Spleen (tissue), 13 donors: ENCODE results near the gene NRG4. TPM values are rescaled to one million over a fixed set of nuclear protein-coding genes. Genes with fewer than 3 reads are reported as not detected.

Experiments used
- DNase-seq: peaks from one replicate; pipeline ENCODE4 v3.0.0-alpha.2; 2020
- H3K27ac ChIP-seq, 8 donors: fragments of 200-600 bp; sonication (generic) in 7 of 8; 1 replicate in 4 of 8; 2 replicates in 4 of 8; pipeline versions ENCODE4 v1.5.0 to v1.8.0; 2016 to 2021; ENCODE audit warnings: inconsistent platforms in 4 of 8, mild to moderate bottlenecking in 4 of 8, moderate library complexity in 1 of 8
- H3K27me3 ChIP-seq, 7 donors: fragments of 200-600 bp; sonication (generic) in 6 of 7; replicated peaks in 1 of 7; 1 replicate in 4 of 7; 2 replicates in 3 of 7; pipeline versions ENCODE4 v1.5.0 to v1.8.0; 2016 to 2021; ENCODE audit warnings: inconsistent platforms in 3 of 7, mild to moderate bottlenecking in 1 of 7
- H3K36me3 ChIP-seq, 6 donors: fragments of 200-600 bp; sonication (generic) in 5 of 6; 1 replicate in 4 of 6; 2 replicates in 2 of 6; pipeline versions ENCODE4 v1.5.0 to v1.8.0; 2016 to 2021; ENCODE audit warnings: inconsistent platforms in 2 of 6
- H3K4me1 ChIP-seq, 6 donors: fragments of 200-600 bp; sonication (generic) in 5 of 6; 1 replicate in 3 of 6; 2 replicates in 3 of 6; pipeline versions ENCODE4 v1.5.0 to v1.8.0; 2016 to 2021; ENCODE audit warnings: inconsistent platforms in 3 of 6
- H3K4me3 ChIP-seq, 8 donors: fragments of 200-600 bp; sonication (generic) in 7 of 8; 1 replicate in 4 of 8; 2 replicates in 4 of 8; pipeline versions ENCODE4 v1.5.0 to v1.8.0; 2016 to 2021; ENCODE audit warnings: inconsistent platforms in 4 of 8, mild to moderate bottlenecking in 4 of 8, moderate library complexity in 2 of 8
- H3K9me3 ChIP-seq, 8 donors: fragments of 200-600 bp; sonication (generic) in 7 of 8; 1 replicate in 4 of 8; 2 replicates in 4 of 8; pipeline versions ENCODE4 v1.5.0 to v1.8.0; 2016 to 2021; ENCODE audit warnings: inconsistent platforms in 4 of 8
- CTCF ChIP-seq, 11 experiments: fragments of 200-600 bp in 7 of 11; fragments of 450-650 bp in 4 of 11; sonication (generic) in 4 of 11; IDR thresholded peaks in 8 of 11; conservative IDR thresholded peaks in 3 of 11; 1 replicate in 7 of 11; 2 replicates in 4 of 11; pipeline versions ENCODE4 v1.4.0 to v1.8.0; 2016 to 2021; ENCODE audit warnings: antibody characterized with exemption in 11 of 11, inconsistent platforms in 4 of 11, mild to moderate bottlenecking in 1 of 11
- POLR2A ChIP-seq, 3 donors: fragments of 450-650 bp; IDR thresholded peaks; one replicate each; pipeline ENCODE4 v1.5.1; 2017; ENCODE audit warnings: antibody characterized with exemption in 3 of 3, mild to moderate bottlenecking in 1 of 3
- POLR2AphosphoS5 ChIP-seq, 3 donors: sonication (generic); formaldehyde crosslinking; IDR thresholded peaks; one replicate each; pipeline ENCODE4 v1.5.1; 2017; ENCODE audit warnings: antibody characterized with exemption in 3 of 3
- WGBS, 5 donors: extraction: QIAGEN DNeasy Blood & Tissue Kit in 3 of 5; methylation state at CpG; one replicate each; pipeline versions ENCODE4 v1.1.5 to v1.1.7; 2013 to 2018; 5-methylcytosine and 5-hydroxymethylcytosine counted together
- intact Hi-C: fragments of 100-400 bp; cut with DNase I; formaldehyde crosslinking; loops from one replicate; pipeline ENCODE4 v1.15.0; 2023; ENCODE audit warnings: low total_unique reads
- long read RNA-seq, 2 donors: transcript quantifications; one replicate each; lab custom pipeline, GENCODE V29; 2026
- polyA plus RNA-seq, 3 donors: library from polyadenylated mRNA; stranded (reverse); fragments of 200-250 nt; gene quantifications; one replicate each; pipeline ENCODE4 v1.2.1, GENCODE V29; 2013
- total RNA-seq, 7 donors: library from RNA; depleted of rRNA in 3 of 7; stranded (reverse); fragments of >200 nt in 3 of 7; fragmentation: NEBNext Ultra II Directional in 4 of 7; extraction: Animal tissue kit (Norgen Biotek cat#: 25700) in 4 of 7; gene quantifications; one replicate each; pipeline versions ENCODE4 v1.1.0 to v1.2.1, GENCODE V29; 2016 to 2021
- donor health status: healthy with polysubstance abuse.
- donor health status: DM: no; HTN: no; CAD: no; lungs with moderate emphysema.
- donor health status: DM: no; HTN: no; CAD: no.
- donor health status: Bipolar disorder and iron deficiency.
- donor health status: healthy.
- donor health status: DM: no; HTN: no; CAD: no.
- donor health status: DM: yes; HTN: yes; CAD: no.

The NRG4 gene, protein sequence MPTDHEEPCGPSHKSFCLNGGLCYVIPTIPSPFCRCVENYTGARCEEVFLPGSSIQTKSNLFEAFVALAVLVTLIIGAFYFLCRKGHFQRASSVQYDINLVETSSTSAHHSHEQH
- under 1 TPM in 2 of 7 donors, not detected in 5; 0.50 to 0.76 TPM for total RNA-seq
- under 1 TPM; 0.09 to 0.42 (median 0.12) TPM for polyA plus RNA-seq
- long read RNA-seq, donor 1, result 0 reads
- long read RNA-seq, donor 2, result 0 reads

GRCh38 chr15:76011627-76012551 is at the start of gene NRG4:
Gene NRG4, minus strand, starts transcription at chr15:76012424. Its CDS starts 1,194 bp downstream, at chr15:76011230.
- Histone ChIP-seq H3K27ac (no peak within 1 kb of the TSS), H3K4me3 (no peak within 1 kb of the TSS), H3K9me3 (peaks cover 0 to 21% (median 8%) of the 10 kb centered on the region in 8 donors), H3K36me3 (no peaks in the 10 kb centered on the region), H3K4me1 (peaks cover 0 to 13% (median 0%) of the 10 kb centered on the region in 6 donors), H3K27me3 (no peaks in the 10 kb centered on the region)
- WGBS, 5 donors, result 22 to 30% (median 27%) methylated on average over 13 of the region's 13 CpGs
- intact Hi-C loops, result no loop called here
- DNase-seq, result no peak
- no peak for TF ChIP-seq POLR2AphosphoS5 (IDR thresholded peaks at IDR 0.05)
- TF ChIP-seq CTCF (IDR thresholded peaks at IDR 0.05 in 8 of 11, conservative IDR thresholded peaks at IDR 0.05 in 3 of 11), result no peak
- TF ChIP-seq POLR2A (IDR thresholded peaks at IDR 0.05), result no peak

- peaks cover 0 to 33% (median 4%) of the 10 kb centered on the region in 7 donors for H3K27me3 ChIP-seq
- no peaks in the 10 kb centered on the region for H3K36me3 ChIP-seq
- H3K27ac ChIP-seq, result no peak overlapping the region
- H3K4me1 ChIP-seq, result peaks cover 13 to 57% (median 37%) of the 10 kb centered on the region in 6 donors
- TF ChIP-seq CTCF (IDR thresholded peaks at IDR 0.05 in 8 of 11, conservative IDR thresholded peaks at IDR 0.05 in 3 of 11) (no peak), POLR2A (IDR thresholded peaks at IDR 0.05) (no peak)
- DNase-seq, result no peak
- intact Hi-C loops, result no loop called here
- 88 to 93% (median 89%) methylated on average over 5 of the region's 5 CpGs for WGBS, 5 donors
- no peaks in the 10 kb centered on the region for H3K9me3 ChIP-seq
- no peak overlapping the region for H3K4me3 ChIP-seq
These were observed 49.5 kb upstream of the NRG4 start for GRCh38 chr15:76061700-76062099.

- Histone ChIP-seq H3K36me3 (no peaks in the 10 kb centered on the region), H3K4me1 (peaks cover 13 to 57% (median 39%) of the 10 kb centered on the region in 6 donors), H3K27me3 (peaks cover 0 to 36% (median 4%) of the 10 kb centered on the region in 7 donors), H3K27ac (no peak overlapping the region), H3K4me3 (peak overlapping the region; percentile 35 to 84 (median 55)), H3K9me3 (no peaks in the 10 kb centered on the region)
- TF ChIP-seq POLR2AphosphoS5 (IDR thresholded peaks at IDR 0.05) (no peak), CTCF (IDR thresholded peaks at IDR 0.05 in 8 of 11, conservative IDR thresholded peaks at IDR 0.05 in 3 of 11) (no peak), POLR2A (IDR thresholded peaks at IDR 0.05) (no peak)
- intact Hi-C loops, result no loop called here
- 10 to 15% (median 13%) methylated on average over 15 to 20 of the region's 20 CpGs for WGBS, 5 donors
- DNase-seq, result no peak
These were observed 48.1 kb upstream of the NRG4 start for GRCh38 chr15:76060118-76060989.
